Ishikawa (cell line): ENCODE results near the gene RMI2.

Experiments
- CREB1 ChIP-seq: IDR thresholded peaks from 2 replicates; pipeline ENCODE4 v1.6.1; 2012; ENCODE audit warnings: low read depth
- FOXM1 ChIP-seq: IDR thresholded peaks from 2 replicates; pipeline ENCODE4 v1.6.1; 2012; ENCODE audit warnings: low read depth, borderline replicate concordance
- REST ChIP-seq: IDR thresholded peaks from 2 replicates; pipeline ENCODE4 v1.6.1; 2012; ENCODE audit warnings: low read depth, mild to moderate bottlenecking
- USF1 ChIP-seq: IDR thresholded peaks from 2 replicates; pipeline ENCODE4 v1.6.1; 2012

DNA sequence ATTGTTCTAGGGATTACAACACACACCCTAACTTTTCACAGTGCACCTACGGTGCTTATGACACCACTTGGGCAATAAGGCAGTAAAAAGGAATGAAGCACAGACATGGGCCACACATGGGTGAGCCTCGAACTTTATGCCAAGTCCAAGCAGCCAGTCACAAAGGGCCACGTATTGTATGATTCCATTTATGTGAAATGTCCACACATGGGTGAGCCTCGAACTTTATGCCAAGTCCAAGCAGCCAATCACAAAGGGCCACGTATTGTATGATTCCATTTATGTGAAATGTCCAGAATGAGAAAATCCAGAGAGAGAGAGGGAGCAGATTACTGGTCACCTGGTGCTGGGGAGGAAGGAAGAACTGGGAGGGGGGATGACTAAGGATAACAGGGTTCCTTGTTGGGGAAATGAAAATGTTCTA lies 22.2 kb downstream of the RMI2 start:
- peak; percentile 60; the same call in 1 of the 2 replicates for TF ChIP-seq CREB1
- TF ChIP-seq USF1 = peak; percentile 75
- no peak for TF ChIP-seq REST
- TF ChIP-seq FOXM1 = peak; percentile 27; the same call in 1 of the 2 replicates
